ENCODE measurements around the gene NAV1. TPM values are rescaled to one million over a fixed set of nuclear protein-coding genes. Genes with fewer than 3 reads are reported as not detected.

NAV1 gene
- total RNA-seq, 1 donor from 2014 or later: 29.7 TPM

GRCh38 chr1:201503397-201504176, 35.3 kb upstream of the NAV1 start:
- peak; percentile 94 for DNase-seq (ENCODE audit: low read depth, low spot score)

- no peak for DNase-seq (ENCODE audit: low read depth, low spot score)
Observed at GRCh38 chr1:201504179-201504631, 34.7 kb upstream of the NAV1 start.

DNA sequence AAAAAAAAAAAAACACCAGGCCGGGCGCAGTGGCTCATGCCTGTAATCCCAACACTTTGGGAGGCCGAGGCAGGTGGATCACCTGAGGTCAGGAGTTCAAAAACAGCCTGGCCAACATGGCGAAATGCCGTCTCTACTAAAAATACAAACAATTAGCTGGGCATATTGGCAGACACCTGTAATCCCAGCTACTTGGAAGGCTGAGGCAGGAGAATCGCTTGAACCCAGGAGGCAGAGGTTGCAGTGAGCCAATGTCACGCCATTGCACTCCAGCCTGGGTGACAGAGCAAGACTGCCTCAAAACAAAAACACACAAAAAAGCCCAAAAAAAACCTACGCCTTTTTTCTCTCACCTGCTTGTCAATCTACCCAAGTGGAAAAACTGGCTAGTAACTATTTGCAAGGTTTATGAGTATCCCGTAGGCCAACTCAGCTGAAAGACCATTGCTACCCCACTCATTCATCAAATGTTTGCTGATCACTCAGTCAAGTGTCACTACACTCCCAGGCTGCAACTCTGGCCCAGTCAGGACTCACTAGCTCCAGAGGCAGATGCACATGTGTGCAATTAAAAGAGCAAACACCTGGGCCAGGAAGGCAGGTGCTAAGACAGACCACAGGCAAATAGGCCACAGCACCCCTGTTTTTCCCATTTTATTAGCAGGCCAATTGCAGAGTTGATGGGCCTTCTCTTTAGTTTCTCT, 34.0 kb upstream of the NAV1 start:
- no peak for DNase-seq (ENCODE audit: low read depth, low spot score)

- DNase-seq (ENCODE audit: low read depth, low spot score): peak; percentile 64
Observed at GRCh38 chr1:201505503-201505890, 33.4 kb upstream of the NAV1 start.

DNA sequence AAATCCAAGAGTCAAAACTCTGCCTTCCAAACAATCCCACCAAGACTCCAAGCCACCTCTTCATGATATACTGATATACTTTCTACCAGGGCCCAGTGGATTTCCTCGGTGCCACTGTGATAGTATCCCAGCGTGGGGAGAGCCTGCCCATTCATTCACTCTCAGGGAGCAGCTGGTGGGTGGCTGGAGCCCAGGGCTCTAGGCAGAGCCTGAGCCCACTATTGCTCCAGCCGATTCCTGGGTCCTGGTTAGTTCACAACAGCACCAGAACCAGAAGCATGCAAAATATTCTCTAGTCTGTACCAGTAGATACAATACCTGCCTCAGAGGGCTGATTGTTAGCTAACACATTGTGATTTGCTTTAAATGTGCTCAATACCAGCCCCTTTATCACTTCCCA, 32.8 kb upstream of the NAV1 start:
- DNase-seq (ENCODE audit: low read depth, low spot score): no peak

DNA sequence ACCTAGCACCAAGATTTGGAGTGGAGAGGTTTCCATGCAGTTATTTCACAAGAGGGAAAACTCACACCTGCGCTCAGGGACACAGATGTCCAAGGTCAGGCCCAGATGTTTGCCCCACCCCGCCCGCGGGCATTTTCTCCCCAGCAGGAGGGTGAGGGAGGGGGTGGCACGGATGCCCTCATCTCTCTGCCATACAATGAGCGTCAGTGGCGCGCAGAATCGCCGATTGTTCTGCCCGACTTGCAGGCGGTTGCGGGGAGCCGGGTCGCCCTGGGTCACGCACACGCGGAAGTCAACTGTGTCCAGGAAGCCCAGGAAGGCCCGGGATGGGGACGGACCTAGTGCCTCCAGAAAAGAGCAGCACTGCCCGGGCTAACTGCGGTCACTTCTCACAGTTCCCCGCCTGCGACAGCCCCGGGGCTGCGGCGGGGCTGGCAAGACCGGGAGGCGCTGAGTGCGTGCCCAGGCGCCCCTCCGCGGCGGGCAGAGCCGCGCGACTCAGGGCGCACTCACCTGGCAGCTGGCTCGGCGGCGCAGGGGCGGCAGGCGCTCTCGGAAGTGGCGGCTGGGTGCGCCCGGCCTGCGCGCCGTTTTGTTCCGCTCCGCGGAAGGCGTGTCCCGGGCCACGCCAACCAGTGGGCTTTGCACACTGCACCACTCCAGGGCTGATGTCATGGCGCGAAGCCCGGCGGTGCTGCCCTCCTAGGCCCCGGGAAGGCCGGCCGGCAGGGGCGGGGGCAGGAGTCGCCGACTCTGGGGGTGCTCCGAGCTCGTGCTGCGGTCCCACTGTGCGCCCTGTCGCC, 32.2 kb upstream of the NAV1 start, which contains the start of gene CSRP1:
TSS of gene CSRP1 (minus strand) at position 567 of the 803 bp plus-strand sequence. CDS start 10,820 bp downstream, outside the sequence.
- DNase-seq (ENCODE audit: low read depth, low spot score): peak; percentile 63

DNA sequence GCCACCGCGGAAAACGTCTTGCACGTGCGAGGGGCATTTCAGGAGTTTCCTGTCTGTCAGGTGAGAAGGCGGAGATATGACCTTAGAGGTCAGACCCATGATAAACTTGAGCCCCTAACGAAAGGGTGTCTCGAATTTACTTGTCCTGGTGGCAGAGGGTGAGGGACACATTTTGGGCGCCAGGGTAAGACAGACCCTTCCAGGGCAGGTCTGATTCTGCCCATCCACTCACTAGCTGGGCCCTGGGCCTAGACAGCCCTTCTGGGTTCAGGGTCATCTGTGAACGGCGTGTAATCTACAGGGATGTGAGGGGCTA, 31.6 kb upstream of the NAV1 start:
- no peak for DNase-seq (ENCODE audit: low read depth, low spot score)

DNA sequence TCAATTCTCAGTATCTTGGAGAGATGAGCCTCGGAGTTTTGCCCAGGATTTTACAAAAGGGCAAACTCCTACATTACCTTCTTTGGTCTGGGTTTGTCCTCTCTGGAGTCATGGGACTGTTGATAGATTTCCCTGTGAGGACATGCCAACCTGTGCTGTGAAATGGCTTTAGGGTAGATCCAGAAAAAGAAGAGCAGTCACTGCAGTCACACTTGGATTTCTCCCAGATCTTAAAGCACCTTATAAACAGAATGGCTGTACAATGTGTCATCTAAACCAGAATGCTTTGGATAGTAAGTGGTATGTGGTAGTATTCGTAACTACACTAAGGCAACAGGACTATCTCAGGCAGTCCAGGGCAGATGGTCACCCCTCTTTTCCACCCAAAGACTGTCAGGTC, 30.1 kb upstream of the NAV1 start:
- DNase-seq (ENCODE audit: low read depth, low spot score): no peak

- no peak for DNase-seq (ENCODE audit: low read depth, low spot score)
Observed at GRCh38 chr1:201509601-201510374, 29.1 kb upstream of the NAV1 start.

GRCh38 chr1:201510734-201511133, 28.2 kb upstream of the NAV1 start:
- DNase-seq (ENCODE audit: low read depth, low spot score): no peak

- no peak for DNase-seq (ENCODE audit: low read depth, low spot score)
Observed at GRCh38 chr1:201511396-201511940, 27.5 kb upstream of the NAV1 start.

- no peak for DNase-seq (ENCODE audit: low read depth, low spot score)
Observed at GRCh38 chr1:201511941-201512539, 26.9 kb upstream of the NAV1 start.

- DNase-seq (ENCODE audit: low read depth, low spot score): no peak
Observed at GRCh38 chr1:201513498-201514243, 25.3 kb upstream of the NAV1 start.

DNA sequence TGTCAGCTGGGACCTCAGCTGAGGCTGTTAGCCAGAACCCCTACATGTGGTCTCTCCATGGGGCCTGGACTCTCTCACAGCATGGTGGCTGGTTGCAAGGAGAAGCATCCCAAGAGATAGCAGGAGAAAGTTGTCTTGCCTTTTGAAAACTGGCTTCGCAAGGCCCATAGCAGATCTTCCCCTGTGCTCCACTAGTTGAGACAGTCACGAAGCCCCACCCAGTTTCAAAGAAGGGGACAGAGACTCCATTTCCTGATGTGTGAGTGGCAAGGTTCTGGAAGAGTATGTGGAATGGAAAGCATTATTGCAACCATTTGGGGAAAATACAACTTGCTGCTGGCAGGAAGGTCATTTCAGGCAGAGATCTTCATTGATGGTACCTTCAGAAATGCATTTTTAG, 24.5 kb upstream of the NAV1 start:
- no peak for DNase-seq (ENCODE audit: low read depth, low spot score)

DNA sequence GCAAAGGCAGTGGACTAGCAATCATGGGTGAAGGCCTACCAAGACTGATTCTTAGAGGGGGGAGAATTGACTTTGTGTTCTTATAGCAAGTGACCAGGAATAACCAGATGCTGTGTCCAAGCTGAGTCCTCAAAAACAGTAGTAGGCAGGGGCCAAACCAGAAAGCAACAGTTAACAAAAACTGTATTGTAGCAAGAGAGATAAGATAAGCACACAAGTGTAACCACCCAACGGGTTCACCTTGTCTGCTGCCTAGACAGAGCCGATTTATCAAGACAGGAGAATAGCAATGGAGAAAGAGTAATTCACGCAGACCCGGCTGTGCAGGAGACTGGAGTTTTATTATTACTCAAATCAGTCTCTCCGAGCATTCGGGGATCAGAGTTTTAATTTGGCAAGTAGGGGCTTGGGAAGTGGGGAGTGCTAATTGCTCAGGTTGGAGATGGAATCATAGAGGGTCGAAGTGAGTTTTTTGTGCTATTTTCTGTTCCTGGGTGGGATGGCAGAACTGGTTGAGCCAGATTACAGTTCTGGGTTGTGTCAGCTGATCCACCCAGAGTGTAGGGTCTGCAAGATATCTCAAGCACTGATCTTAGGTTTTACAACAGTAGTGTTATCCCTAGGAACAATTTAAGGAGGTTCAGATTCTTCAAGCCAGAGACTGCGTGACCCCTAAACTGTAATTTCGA, 23.7 kb upstream of the NAV1 start:
- DNase-seq (ENCODE audit: low read depth, low spot score): no peak

DNA sequence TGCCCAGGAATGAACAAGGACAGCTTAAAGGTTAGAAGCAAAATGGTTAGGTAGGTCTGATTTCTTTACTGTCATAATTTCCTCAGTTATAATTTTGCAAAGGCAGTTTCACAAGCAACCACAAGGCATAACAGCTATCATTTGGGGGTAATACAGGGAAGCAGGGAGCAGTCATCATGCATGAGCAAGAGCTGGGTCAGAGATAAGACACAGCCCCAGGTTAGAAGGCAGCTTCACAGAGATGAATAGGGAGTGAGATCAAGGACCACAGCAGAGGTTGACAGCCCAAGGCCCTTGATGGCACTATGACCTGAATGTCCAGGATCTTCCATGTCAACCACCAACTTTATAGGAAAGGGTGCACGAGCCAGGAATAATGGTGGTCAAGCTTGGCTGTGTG, 23.0 kb upstream of the NAV1 start:
- no peak for DNase-seq (ENCODE audit: low read depth, low spot score)

GRCh38 chr1:201516511-201517127, 22.3 kb upstream of the NAV1 start:
- no peak for DNase-seq (ENCODE audit: low read depth, low spot score)

DNA sequence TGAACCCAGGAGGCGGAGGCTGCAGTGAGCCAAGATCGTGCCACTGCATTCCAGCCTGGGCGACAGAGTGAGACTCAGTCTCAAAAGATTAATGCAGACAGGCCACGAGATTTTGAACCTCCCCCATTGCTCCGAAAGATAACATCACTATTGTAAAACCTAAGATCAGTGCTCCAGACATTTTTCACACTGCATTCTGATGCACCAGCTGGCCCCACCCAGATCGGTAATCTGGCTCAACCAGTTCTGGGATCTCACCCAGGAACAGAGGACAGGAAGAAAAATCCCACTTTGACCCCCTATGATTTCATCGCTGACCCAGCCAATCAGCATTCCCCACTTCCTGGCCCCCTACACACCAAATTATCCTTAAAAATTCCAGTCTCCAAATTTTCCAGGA, 21.3 kb upstream of the NAV1 start:
- DNase-seq (ENCODE audit: low read depth, low spot score): no peak

DNA sequence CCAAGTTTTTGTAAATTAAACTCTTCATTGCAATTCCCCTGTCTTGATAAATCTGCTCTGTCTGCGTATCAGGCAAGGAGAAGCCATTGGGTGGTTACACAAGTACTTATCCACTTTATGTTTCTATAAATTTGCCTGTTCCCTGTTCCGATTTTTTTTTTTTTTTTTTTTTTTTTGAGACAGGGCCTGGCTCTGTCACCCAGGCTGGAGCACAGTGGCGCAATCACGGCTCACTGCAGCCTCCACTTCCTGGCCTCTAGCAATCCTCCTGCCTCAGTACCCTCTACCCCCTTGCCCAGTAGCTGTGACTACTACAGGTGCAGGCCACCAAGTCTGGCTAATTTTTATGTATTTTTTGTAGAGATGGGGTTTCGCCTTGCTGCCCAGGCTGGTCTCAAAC, 20.9 kb upstream of the NAV1 start:
- no peak for DNase-seq (ENCODE audit: low read depth, low spot score)
